Measurements from ENCODE around the gene SLC27A1.
"Not testable (repeated sequence)": the region's sequence is repeated elsewhere in the genome, so short reads cannot be mapped to it uniquely, and the experiment has no call there.

- TF ChIP-seq, protein P1, sequence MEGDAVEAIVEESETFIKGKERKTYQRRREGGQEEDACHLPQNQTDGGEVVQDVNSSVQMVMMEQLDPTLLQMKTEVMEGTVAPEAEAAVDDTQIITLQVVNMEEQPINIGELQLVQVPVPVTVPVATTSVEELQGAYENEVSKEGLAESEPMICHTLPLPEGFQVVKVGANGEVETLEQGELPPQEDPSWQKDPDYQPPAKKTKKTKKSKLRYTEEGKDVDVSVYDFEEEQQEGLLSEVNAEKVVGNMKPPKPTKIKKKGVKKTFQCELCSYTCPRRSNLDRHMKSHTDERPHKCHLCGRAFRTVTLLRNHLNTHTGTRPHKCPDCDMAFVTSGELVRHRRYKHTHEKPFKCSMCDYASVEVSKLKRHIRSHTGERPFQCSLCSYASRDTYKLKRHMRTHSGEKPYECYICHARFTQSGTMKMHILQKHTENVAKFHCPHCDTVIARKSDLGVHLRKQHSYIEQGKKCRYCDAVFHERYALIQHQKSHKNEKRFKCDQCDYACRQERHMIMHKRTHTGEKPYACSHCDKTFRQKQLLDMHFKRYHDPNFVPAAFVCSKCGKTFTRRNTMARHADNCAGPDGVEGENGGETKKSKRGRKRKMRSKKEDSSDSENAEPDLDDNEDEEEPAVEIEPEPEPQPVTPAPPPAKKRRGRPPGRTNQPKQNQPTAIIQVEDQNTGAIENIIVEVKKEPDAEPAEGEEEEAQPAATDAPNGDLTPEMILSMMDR (IDR thresholded peaks at IDR 0.05), result not testable (repeated sequence)
- TF ChIP-seq POLR2A (IDR thresholded peaks at IDR 0.05), result not testable (repeated sequence)
Measured at GRCh38 chr19:17475011-17475540, 4.8 kb downstream of the SLC27A1 start.
